ENCODE results near the gene KIF6.
"Not testable (repeated sequence)": the region's sequence is repeated elsewhere in the genome, so short reads cannot be mapped to it uniquely, and the experiment has no call there.

The KIF6 gene

GRCh38 chr6:39292637-39293036, 432.6 kb downstream of the KIF6 start:
- no peak for TF ChIP-seq CTCF (IDR thresholded peaks at IDR 0.05; ENCODE audit: low read depth, low read length)
- no peak overlapping the region for H3K4me3 ChIP-seq (replicated peaks in 1 of 2; ENCODE audit: low read depth in 2 of 2, low read length in 2 of 2)
- no peak for DNase-seq (ENCODE audit: low read depth in 2 of 2)

- H3K4me3 ChIP-seq (replicated peaks in 1 of 2; ENCODE audit: low read depth in 2 of 2, low read length in 2 of 2), result no peak overlapping the region
- no peak for TF ChIP-seq CTCF (IDR thresholded peaks at IDR 0.05; ENCODE audit: low read depth, low read length)
- DNase-seq (ENCODE audit: low read depth in 2 of 2), result no peak
Measured at GRCh38 chr6:39289490-39289889, 435.7 kb downstream of the KIF6 start.

DNA sequence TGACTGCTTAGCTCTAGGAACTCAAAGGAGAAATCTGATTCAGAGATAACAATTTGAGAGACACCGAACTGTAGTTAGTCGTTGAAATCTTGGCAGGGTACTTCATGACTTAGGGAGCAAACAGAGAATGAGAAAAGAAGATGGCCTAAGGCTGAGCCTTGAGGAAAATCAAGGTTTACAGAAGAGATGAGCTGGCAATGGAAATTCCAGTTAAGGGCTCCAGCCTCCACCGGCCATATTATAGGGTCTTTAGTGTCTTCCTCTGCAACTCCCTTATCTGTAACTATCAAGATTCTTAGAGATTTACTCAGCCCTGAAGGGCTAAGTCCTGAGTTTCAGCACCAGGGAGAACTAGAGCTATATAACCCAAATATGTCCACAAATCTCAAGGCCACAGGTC, 437.6 kb downstream of the KIF6 start:
- DNase-seq (ENCODE audit: low read depth in 2 of 2), result no peak
- no peak overlapping the region for H3K4me3 ChIP-seq (replicated peaks in 1 of 2; ENCODE audit: low read depth in 2 of 2, low read length in 2 of 2)
- TF ChIP-seq CTCF (IDR thresholded peaks at IDR 0.05; ENCODE audit: low read depth, low read length), result no peak

- not testable (repeated sequence) for H3K4me3 ChIP-seq (replicated peaks in 1 of 2; ENCODE audit: low read depth in 2 of 2, low read length in 2 of 2); DNase-seq (ENCODE audit: low read depth in 2 of 2)
Measured at GRCh38 chr6:39286596-39286995, 438.6 kb downstream of the KIF6 start.

DNA sequence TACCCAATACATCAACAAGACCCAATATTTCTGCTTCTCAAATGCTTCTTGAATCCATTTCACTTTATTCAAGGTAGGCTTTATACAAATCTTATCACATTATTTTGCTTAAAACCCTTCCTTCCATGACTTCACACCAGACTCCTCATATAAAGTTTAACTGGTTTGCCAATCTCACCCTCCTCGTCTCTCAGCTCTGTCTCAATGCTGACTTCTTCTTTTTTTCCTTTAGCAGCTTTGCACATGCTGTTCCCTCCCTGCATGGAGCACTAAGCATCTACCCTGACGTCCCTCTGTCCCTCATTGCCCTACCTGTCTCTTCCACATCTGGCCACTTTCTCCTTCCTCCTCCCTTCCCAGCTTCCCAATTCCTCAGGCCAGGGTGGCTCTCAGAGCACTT, 442.4 kb downstream of the KIF6 start:
- TF ChIP-seq CTCF (IDR thresholded peaks at IDR 0.05; ENCODE audit: low read depth, low read length), result no peak
- DNase-seq (ENCODE audit: low read depth in 2 of 2), result no peak
- no peak overlapping the region for H3K4me3 ChIP-seq (replicated peaks in 1 of 2; ENCODE audit: low read depth in 2 of 2, low read length in 2 of 2)

DNA sequence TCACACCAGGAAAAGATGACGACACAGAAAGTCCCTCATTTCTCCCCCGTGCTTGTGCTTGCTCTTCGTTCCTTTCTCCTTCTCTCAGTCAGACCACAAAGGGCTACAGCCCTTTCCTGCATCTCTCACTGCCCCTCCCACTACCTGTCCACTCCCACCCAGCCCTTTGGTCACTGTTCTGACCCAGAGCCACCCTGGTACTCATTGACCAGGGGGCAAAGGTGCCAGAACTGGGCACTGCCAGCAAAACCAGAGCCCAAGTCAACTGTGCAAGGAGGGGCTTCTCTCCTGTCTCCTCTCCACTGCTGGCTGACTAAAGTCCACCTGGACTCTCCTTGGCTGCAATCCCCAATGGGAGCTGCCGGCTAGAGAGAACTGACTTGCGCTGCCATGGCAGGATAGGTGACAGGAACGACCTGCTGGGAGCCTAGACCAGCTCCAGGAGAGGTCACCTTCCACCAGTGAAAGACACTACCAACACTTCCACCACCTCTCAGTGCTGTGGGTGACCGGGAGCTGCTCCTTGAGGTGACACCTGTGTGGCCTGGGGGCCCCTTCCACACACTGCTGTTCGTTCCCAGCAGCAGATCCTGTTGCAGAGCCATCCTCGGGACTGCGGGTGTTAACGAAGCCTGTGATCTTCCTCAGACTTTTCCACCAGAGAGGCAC, 443.8 kb downstream of the KIF6 start:
- TF ChIP-seq CTCF (IDR thresholded peaks at IDR 0.05; ENCODE audit: low read depth, low read length), result no peak

GRCh38 chr6:39280247-39280731, 444.9 kb downstream of the KIF6 start:
- peak in 1 of 2 donors; percentile 4 for DNase-seq (ENCODE audit: low read depth in 2 of 2)
- H3K4me3 ChIP-seq (replicated peaks in 1 of 2; ENCODE audit: low read depth in 2 of 2, low read length in 2 of 2), result no peak overlapping the region
- no peak for TF ChIP-seq CTCF (IDR thresholded peaks at IDR 0.05; ENCODE audit: low read depth, low read length)

More for the DNA sequence above, 443.8 kb downstream of the KIF6 start:
- DNase-seq (ENCODE audit: low read depth in 2 of 2), result no peak
- no peak overlapping the region for H3K4me3 ChIP-seq (replicated peaks in 1 of 2; ENCODE audit: low read depth in 2 of 2, low read length in 2 of 2)

Measured in cardiac fibroblast (primary cell).